22Rv1 (cell line): ENCODE data around the gene GPBP1L1.

Experiments used
- H3K27ac ChIP-seq: fragments of 450-650 bp; 2 replicates; pipeline ENCODE4 v1.5.1; 2017
- ZFX ChIP-seq: fragments of 450-650 bp; IDR thresholded peaks from 2 replicates; pipeline ENCODE4 v1.6.1; 2017; ENCODE audit warnings: antibody characterized with exemption, borderline replicate concordance
- TF ChIP-seq, protein P1 (sequence below): fragments of 450-650 bp; IDR thresholded peaks from 2 replicates; pipeline ENCODE4 v1.5.1; 2017; ENCODE audit warnings: mild to moderate bottlenecking

Gene GPBP1L1

DNA sequence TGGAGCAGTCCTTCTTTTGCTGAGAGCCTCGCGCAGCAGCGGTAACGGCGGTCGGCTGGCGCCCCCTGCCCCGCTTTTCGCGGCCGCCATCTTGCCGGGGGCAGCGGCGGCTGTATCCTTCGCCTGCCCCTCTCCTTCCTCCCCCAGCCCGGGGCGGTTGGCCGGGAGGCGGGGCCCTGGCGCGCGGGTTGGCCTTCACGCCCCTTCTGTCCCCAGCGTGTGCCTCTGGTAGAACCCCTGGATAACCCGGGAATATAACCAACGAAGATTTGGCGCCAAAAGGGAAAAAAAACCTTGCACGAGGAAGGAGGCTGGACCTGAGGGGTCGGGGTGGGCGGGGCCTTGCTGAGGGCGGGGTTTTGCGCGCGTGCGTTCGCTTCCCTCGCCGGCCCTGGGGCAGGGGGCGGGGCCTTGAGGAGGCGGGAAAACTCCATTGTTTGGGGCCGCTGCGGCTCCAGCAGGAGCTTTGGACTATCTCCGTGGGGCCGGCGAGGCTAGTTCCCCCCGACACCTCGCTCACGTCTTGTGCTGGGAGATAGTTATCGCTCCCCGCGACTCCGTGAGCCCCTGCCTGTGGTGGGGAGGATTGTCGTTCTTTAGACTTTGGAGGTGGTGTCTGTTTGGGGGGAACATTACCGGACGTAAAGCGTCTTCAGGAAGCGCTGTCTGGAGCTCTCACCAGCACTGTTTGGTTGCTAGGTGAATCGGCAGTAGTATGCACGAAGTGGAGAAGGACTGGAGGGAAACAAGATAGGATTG, 101.8 kb downstream of the GPBP1L1 start:
- H3K27ac ChIP-seq = peak overlapping the region; percentile 97
- no peak for TF ChIP-seq ZFX
- TF ChIP-seq, protein P1, sequence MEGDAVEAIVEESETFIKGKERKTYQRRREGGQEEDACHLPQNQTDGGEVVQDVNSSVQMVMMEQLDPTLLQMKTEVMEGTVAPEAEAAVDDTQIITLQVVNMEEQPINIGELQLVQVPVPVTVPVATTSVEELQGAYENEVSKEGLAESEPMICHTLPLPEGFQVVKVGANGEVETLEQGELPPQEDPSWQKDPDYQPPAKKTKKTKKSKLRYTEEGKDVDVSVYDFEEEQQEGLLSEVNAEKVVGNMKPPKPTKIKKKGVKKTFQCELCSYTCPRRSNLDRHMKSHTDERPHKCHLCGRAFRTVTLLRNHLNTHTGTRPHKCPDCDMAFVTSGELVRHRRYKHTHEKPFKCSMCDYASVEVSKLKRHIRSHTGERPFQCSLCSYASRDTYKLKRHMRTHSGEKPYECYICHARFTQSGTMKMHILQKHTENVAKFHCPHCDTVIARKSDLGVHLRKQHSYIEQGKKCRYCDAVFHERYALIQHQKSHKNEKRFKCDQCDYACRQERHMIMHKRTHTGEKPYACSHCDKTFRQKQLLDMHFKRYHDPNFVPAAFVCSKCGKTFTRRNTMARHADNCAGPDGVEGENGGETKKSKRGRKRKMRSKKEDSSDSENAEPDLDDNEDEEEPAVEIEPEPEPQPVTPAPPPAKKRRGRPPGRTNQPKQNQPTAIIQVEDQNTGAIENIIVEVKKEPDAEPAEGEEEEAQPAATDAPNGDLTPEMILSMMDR = peak; percentile 33; the same call in 1 of the 2 replicates

DNA sequence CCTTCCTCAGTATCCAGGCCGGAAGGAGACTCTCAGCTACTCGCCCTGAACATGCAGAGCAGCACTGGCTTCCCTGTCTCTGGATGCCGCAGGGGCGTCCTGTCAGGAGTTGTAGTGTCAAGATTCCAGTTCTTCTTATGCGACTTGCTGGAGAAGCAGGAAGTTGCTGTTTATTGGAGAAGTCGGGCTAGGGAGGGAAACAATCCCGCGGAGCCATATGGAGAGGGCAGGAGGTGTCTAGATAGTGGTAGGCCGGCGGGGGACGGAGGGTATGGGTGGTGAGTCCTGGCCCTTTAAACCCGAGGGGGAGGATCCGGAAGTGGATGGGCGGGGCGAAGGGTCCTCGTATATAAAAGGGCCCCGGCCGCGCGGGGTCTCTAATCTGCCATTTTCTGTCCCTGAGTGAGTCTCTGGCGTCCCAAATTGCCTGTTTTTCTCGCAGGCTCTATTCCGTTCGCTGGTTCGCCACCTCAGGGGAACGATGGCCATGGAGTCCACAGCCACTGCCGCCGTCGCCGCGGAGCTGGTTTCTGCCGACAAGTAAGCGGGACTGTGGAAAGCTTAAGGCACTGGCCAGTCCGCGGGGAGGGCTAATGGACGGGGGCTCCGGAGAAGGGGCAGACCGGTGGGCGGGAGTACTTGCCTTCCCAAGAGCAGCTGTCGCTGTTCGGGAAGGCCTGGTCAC, 102.5 kb downstream of the GPBP1L1 start, which contains the start of gene NASP:
NASP (plus strand) TSS at position 376 of the 685 bp plus-strand sequence; CDS start at position 482, 106 bp downstream.
- no peak for TF ChIP-seq ZFX
- H3K27ac ChIP-seq = peak within 1 kb of the TSS; percentile 97

DNA sequence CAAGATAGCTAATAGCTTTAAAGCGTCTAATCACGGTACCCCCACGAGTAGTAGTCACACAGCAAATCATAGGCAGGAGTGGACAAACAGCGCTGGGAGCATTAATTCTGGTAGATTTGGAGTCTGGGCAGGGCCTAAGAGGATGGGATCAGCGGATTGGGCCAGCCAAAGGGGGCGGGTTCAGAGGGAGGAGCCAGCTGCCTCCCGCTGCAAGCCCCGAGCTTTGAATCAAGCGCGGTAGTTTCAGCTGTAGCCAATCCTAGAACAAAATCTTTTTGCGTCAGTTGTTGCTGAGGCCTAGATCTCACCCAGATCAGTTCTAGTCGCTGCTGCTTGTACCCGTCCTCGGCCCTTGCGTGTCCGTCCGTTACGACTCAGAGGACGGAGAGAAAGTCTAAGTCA, 103.1 kb downstream of the GPBP1L1 start:
- H3K27ac ChIP-seq = peak overlapping the region; percentile 97
- TF ChIP-seq ZFX = no peak
- TF ChIP-seq, protein P1 = no peak
